Stimulated activated naive B cell treated with anti-CD40 and anti-IgM and Interleukin-4, amounts not matched to agents 10 μg/mL and 1 μg/mL and 100 μg/mL, for 72 hours (primary cell): ENCODE data around the gene ABR.
"Not testable (repeated sequence)": the region's sequence is repeated elsewhere in the genome, so short reads cannot be mapped to it uniquely, and the experiment has no call there.

Source experiments
- ATAC-seq, 2 donors: fragments of 150-1000 bp; cut with Tn5 transposase; replicated peaks; 2 replicates each; pipeline ENCODE4 v1.10.0; 2021; ENCODE audit warnings: moderate library complexity in 1 of 2
- DNase-seq: peaks from one replicate; pipeline ENCODE4 v3.0.0; 2021
- H3K27ac Mint-ChIP-seq: one replicate; pipeline ENCODE4 v1.8.0; 2022; ENCODE audit warnings: mild to moderate bottlenecking, mixed read lengths
- H3K27me3 Mint-ChIP-seq, 2 donors: one replicate each; pipeline ENCODE4 v1.8.0; 2022; ENCODE audit warnings: mixed read lengths in 2 of 2
- H3K36me3 Mint-ChIP-seq, 2 donors: one replicate each; pipeline ENCODE4 v1.8.0; 2022; ENCODE audit warnings: mixed read lengths in 2 of 2, mild to moderate bottlenecking in 1 of 2
- H3K4me1 Mint-ChIP-seq, 2 donors: one replicate each; pipeline ENCODE4 v1.8.0; 2022; ENCODE audit warnings: mixed read lengths in 2 of 2, mild to moderate bottlenecking in 1 of 2
- H3K4me3 Mint-ChIP-seq, 2 donors: one replicate each; pipeline ENCODE4 v1.8.0; 2022; ENCODE audit warnings: mild to moderate bottlenecking in 2 of 2, mixed read lengths in 2 of 2, moderate library complexity in 1 of 2
- H3K9me3 Mint-ChIP-seq, 2 donors: one replicate each; pipeline ENCODE4 v1.8.0; 2022; ENCODE audit warnings: mixed read lengths in 2 of 2, mild to moderate bottlenecking in 1 of 2

ABR gene

GRCh38 chr17:1002771-1003555, 176.8 kb downstream of the ABR start:
- DNase-seq: no peak
- Mint-ChIP-seq H3K27me3 (no peaks in the 10 kb centered on the region), H3K27ac (peak overlapping the region; percentile 79), H3K36me3 (peaks cover 25 to 45% of the 10 kb centered on the region in 2 donors), H3K4me1 (peaks cover 19 to 30% of the 10 kb centered on the region in 2 donors), H3K4me3 (no peak overlapping the region), H3K9me3 (no peaks in the 10 kb centered on the region)
- ATAC-seq: no peak

GRCh38 chr17:1002412-1002753, 177.4 kb downstream of the ABR start:
- H3K27me3 Mint-ChIP-seq: no peaks in the 10 kb centered on the region
- no peaks in the 10 kb centered on the region for H3K9me3 Mint-ChIP-seq
- DNase-seq (no peak), ATAC-seq (no peak)
- peaks cover 21 to 33% of the 10 kb centered on the region in 2 donors for H3K4me1 Mint-ChIP-seq
- no peak overlapping the region for H3K27ac Mint-ChIP-seq
- H3K36me3 Mint-ChIP-seq: peaks cover 24 to 45% of the 10 kb centered on the region in 2 donors
- H3K4me3 Mint-ChIP-seq: no peak overlapping the region

GRCh38 chr17:1001640-1002411, 178.0 kb downstream of the ABR start:
- Mint-ChIP-seq H3K36me3 (peaks cover 27 to 45% of the 10 kb centered on the region in 2 donors), H3K27ac (no peak overlapping the region)

GRCh38 chr17:1000597-1001461, 179.0 kb downstream of the ABR start:
- peaks cover 22 to 36% of the 10 kb centered on the region in 2 donors for H3K4me1 Mint-ChIP-seq
- H3K27me3 Mint-ChIP-seq: no peaks in the 10 kb centered on the region
- H3K27ac Mint-ChIP-seq: peak overlapping the region; percentile 51
- peaks cover 25 to 44% of the 10 kb centered on the region in 2 donors for H3K36me3 Mint-ChIP-seq
- ATAC-seq: no peak
- H3K9me3 Mint-ChIP-seq: no peaks in the 10 kb centered on the region
- no peak overlapping the region for H3K4me3 Mint-ChIP-seq
- no peak for DNase-seq

More at GRCh38 chr17:1001640-1002411, 178.0 kb downstream of the ABR start:
- Mint-ChIP-seq H3K9me3 (no peaks in the 10 kb centered on the region), H3K27me3 (no peaks in the 10 kb centered on the region), H3K4me1 (peaks cover 23 to 38% of the 10 kb centered on the region in 2 donors), H3K4me3 (no peak overlapping the region)
- no peak for DNase-seq
- no peak for ATAC-seq

- Mint-ChIP-seq H3K4me3 (peak overlapping the region; percentile 94 to 97), H3K4me1 (peaks cover 14 to 25% of the 10 kb centered on the region in 2 donors), H3K27ac (peak overlapping the region; percentile 51), H3K36me3 (peaks cover 18 to 46% of the 10 kb centered on the region in 2 donors), H3K9me3 (peaks cover 13 to 14% of the 10 kb centered on the region in 2 donors), H3K27me3 (no peaks in the 10 kb centered on the region)
- DNase-seq (no peak), ATAC-seq (no peak)
These were observed 181.7 kb downstream of the ABR start for GRCh38 chr17:998111-998510.

- no peaks in the 10 kb centered on the region for H3K27me3 Mint-ChIP-seq
- H3K36me3 Mint-ChIP-seq: peaks cover 10 to 40% of the 10 kb centered on the region in 2 donors
- H3K27ac Mint-ChIP-seq: peak within 1 kb of the TSS; percentile 99
- ATAC-seq (peak; percentile 95 to 96), DNase-seq (peak; percentile 95)
- H3K4me3 Mint-ChIP-seq: peak within 1 kb of the TSS; percentile 94 to 97
- H3K4me1 Mint-ChIP-seq: peaks cover 12 to 25% of the 10 kb centered on the region in 2 donors
- peaks cover 15 to 16% of the 10 kb centered on the region in 2 donors for H3K9me3 Mint-ChIP-seq
These were observed 183.0 kb downstream of the ABR start, which contains the start of gene TIMM22 for GRCh38 chr17:996554-997344. Gene TIMM22, plus strand, starts transcription at chr17:997129. Its CDS starts 14 bp downstream, at chr17:997143.

- DNase-seq, H3K27ac Mint-ChIP-seq, ATAC-seq, H3K27me3 Mint-ChIP-seq, H3K4me3 Mint-ChIP-seq: not testable (repeated sequence)
- H3K4me1 Mint-ChIP-seq: peaks cover 12 to 25% of the 10 kb centered on the region in 2 donors
- peaks cover 2 to 31% of the 10 kb centered on the region in 2 donors for H3K36me3 Mint-ChIP-seq
- H3K9me3 Mint-ChIP-seq: peaks cover 15 to 16% of the 10 kb centered on the region in 2 donors
These were observed 184.5 kb downstream of the ABR start for GRCh38 chr17:995324-995723.

GRCh38 chr17:992933-993332, 186.8 kb downstream of the ABR start:
- Mint-ChIP-seq H3K36me3 (peaks cover 2 to 16% of the 10 kb centered on the region in 2 donors), H3K4me3 (no peak overlapping the region), H3K4me1 (peaks cover 4 to 8% of the 10 kb centered on the region in 2 donors), H3K9me3 (peaks cover 15 to 16% of the 10 kb centered on the region in 2 donors), H3K27ac (no peak overlapping the region), H3K27me3 (no peaks in the 10 kb centered on the region)
- ATAC-seq: no peak
- DNase-seq: no peak

GRCh38 chr17:988561-988960, 191.2 kb downstream of the ABR start:
- Mint-ChIP-seq H3K27me3 (no peaks in the 10 kb centered on the region), H3K9me3 (peaks cover 6 to 7% of the 10 kb centered on the region in 2 donors), H3K4me1 (no peaks in the 10 kb centered on the region), H3K36me3 (peaks cover 0 to 6% of the 10 kb centered on the region in 2 donors), H3K4me3 (no peak overlapping the region), H3K27ac (no peak overlapping the region)
- DNase-seq (no peak), ATAC-seq (no peak)

GRCh38 chr17:987931-988330, 191.8 kb downstream of the ABR start:
- Mint-ChIP-seq H3K4me3 (no peak overlapping the region), H3K4me1 (no peaks in the 10 kb centered on the region), H3K27me3 (no peaks in the 10 kb centered on the region), H3K27ac (no peak overlapping the region), H3K36me3 (no peaks in the 10 kb centered on the region), H3K9me3 (peaks cover 0 to under 1% of the 10 kb centered on the region in 2 donors)
- ATAC-seq (no peak), DNase-seq (no peak)

GRCh38 chr17:986322-986929, 193.4 kb downstream of the ABR start:
- H3K9me3 Mint-ChIP-seq: no peaks in the 10 kb centered on the region
- H3K36me3 Mint-ChIP-seq: no peaks in the 10 kb centered on the region
- H3K27me3 Mint-ChIP-seq: no peaks in the 10 kb centered on the region
- no peak overlapping the region for H3K27ac Mint-ChIP-seq
- no peak for DNase-seq
- ATAC-seq: no peak
- H3K4me1 Mint-ChIP-seq: no peaks in the 10 kb centered on the region
- no peak overlapping the region for H3K4me3 Mint-ChIP-seq

GRCh38 chr17:983921-984320, 195.9 kb downstream of the ABR start:
- H3K4me3 Mint-ChIP-seq: no peak overlapping the region
- no peaks in the 10 kb centered on the region for H3K9me3 Mint-ChIP-seq
- no peaks in the 10 kb centered on the region for H3K36me3 Mint-ChIP-seq
- no peak for DNase-seq
- H3K27me3 Mint-ChIP-seq: no peaks in the 10 kb centered on the region
- no peak for ATAC-seq
- H3K4me1 Mint-ChIP-seq: peaks cover 11 to 16% of the 10 kb centered on the region in 2 donors
- H3K27ac Mint-ChIP-seq: no peak overlapping the region

- Mint-ChIP-seq H3K27me3 (peaks cover 13 to 20% of the 10 kb centered on the region in 2 donors), H3K9me3 (no peaks in the 10 kb centered on the region), H3K36me3 (no peaks in the 10 kb centered on the region), H3K27ac (peak overlapping the region; percentile 43), H3K4me1 (peaks cover 15 to 23% of the 10 kb centered on the region in 2 donors), H3K4me3 (peak overlapping the region; percentile 87 to 91)
- DNase-seq: no peak
- no peak for ATAC-seq
These were observed 198.5 kb downstream of the ABR start for GRCh38 chr17:981292-981658.
